Esophagus (tissue), 2 donors: ENCODE results near the gene CCDC181. TPM values are rescaled to one million over a fixed set of nuclear protein-coding genes. Genes with fewer than 3 reads are reported as not detected.
A peak's percentile ranks its signal among the peaks of the same experiment; 100 is the strongest.

Source experiments
- H3K27ac ChIP-seq, 2 donors: one replicate each; pipeline ENCODE4 v1.5.1; 2013; ENCODE audit warnings: low read depth in 2 of 2, mild to moderate bottlenecking in 2 of 2, inconsistent platforms in 1 of 2, low read length in 1 of 2, moderate library complexity in 1 of 2
- H3K27me3 ChIP-seq, 2 donors: one replicate each; pipeline ENCODE4 v1.6.1; 2013; ENCODE audit warnings: low read length in 2 of 2, control low read depth in 1 of 2, mild to moderate bottlenecking in 1 of 2; ENCODE audit not compliant: insufficient read depth in 2 of 2, control insufficient read depth in 1 of 2
- H3K36me3 ChIP-seq, 2 donors: one replicate each; pipeline ENCODE4 v1.6.1; 2013; ENCODE audit warnings: low read length in 1 of 2; ENCODE audit not compliant: control insufficient read depth in 2 of 2, insufficient read depth in 2 of 2
- H3K4me1 ChIP-seq, 2 donors: one replicate each; pipeline ENCODE4 v1.6.1; 2013; ENCODE audit warnings: low read length in 1 of 2; ENCODE audit not compliant: control insufficient read depth in 2 of 2, insufficient read depth in 2 of 2
- H3K4me3 ChIP-seq, 2 donors: one replicate each; pipeline ENCODE4 v1.5.1; 2013; ENCODE audit warnings: low read length in 2 of 2, mild to moderate bottlenecking in 2 of 2, low read depth in 1 of 2, moderate library complexity in 1 of 2
- H3K9me3 ChIP-seq, 2 donors: one replicate each; pipeline ENCODE4 v1.6.1; 2013; ENCODE audit warnings: mild to moderate bottlenecking in 2 of 2, low read depth in 1 of 2, low read length in 1 of 2, moderate library complexity in 1 of 2; ENCODE audit not compliant: control insufficient read depth in 2 of 2, insufficient read depth in 1 of 2
- WGBS, 2 donors: extraction: QIAGEN DNeasy Blood & Tissue Kit; methylation state at CpG; one replicate each; pipeline ENCODE4 v1.1.7; 2013; 5-methylcytosine and 5-hydroxymethylcytosine counted together
- polyA plus RNA-seq, 2 donors: library from polyadenylated mRNA; stranded (reverse); fragments of 200-250 nt; gene quantifications; one replicate each; pipeline ENCODE4 v1.2.3, GENCODE V29; 2013
- donor health status: healthy with polysubstance abuse.
- donor health status: Bipolar disorder and iron deficiency.

Gene CCDC181
- polyA plus RNA-seq, 2 donors: 0.06 TPM; not detected in 1

GRCh38 chr1:169461390-169462000 lies 34.2 kb upstream of the CCDC181 start:
- Histone ChIP-seq H3K9me3 (no peaks in the 10 kb centered on the region), H3K27ac (no peak overlapping the region), H3K27me3 (no peaks in the 10 kb centered on the region), H3K36me3 (peaks cover 0 to 2% of the 10 kb centered on the region in 2 donors), H3K4me3 (no peak overlapping the region), H3K4me1 (peaks cover 0 to 6% of the 10 kb centered on the region in 2 donors)
- WGBS, 2 donors: 78 to 79% methylated on average over 4 of the region's 4 CpGs

- Histone ChIP-seq H3K4me1 (peaks cover 0 to 6% of the 10 kb centered on the region in 2 donors), H3K4me3 (peak overlapping the region in 1 of 2 donors; percentile 27), H3K36me3 (no peaks in the 10 kb centered on the region), H3K27ac (no peak overlapping the region), H3K9me3 (no peaks in the 10 kb centered on the region), H3K27me3 (no peaks in the 10 kb centered on the region)
- 12 to 13% methylated on average over 35 of the region's 35 CpGs for WGBS, 2 donors
Measured at GRCh38 chr1:169460191-169460833, 33.0 kb upstream of the CCDC181 start.

- H3K36me3 ChIP-seq: no peaks in the 10 kb centered on the region
- H3K4me1 ChIP-seq: peaks cover 0 to 6% of the 10 kb centered on the region in 2 donors
- no peak overlapping the region for H3K4me3 ChIP-seq
- no peaks in the 10 kb centered on the region for H3K9me3 ChIP-seq
- no peak overlapping the region for H3K27ac ChIP-seq
- no peaks in the 10 kb centered on the region for H3K27me3 ChIP-seq
- 95 to 98% methylated on average over 1 of the region's 1 CpG for WGBS, 2 donors
Measured at GRCh38 chr1:169457443-169457842, 30.2 kb upstream of the CCDC181 start.

GRCh38 chr1:169456029-169456428 lies 28.8 kb upstream of the CCDC181 start:
- Histone ChIP-seq H3K9me3 (no peaks in the 10 kb centered on the region), H3K27ac (no peak overlapping the region), H3K4me3 (no peak overlapping the region), H3K27me3 (no peaks in the 10 kb centered on the region), H3K4me1 (peaks cover 0 to 6% of the 10 kb centered on the region in 2 donors), H3K36me3 (no peaks in the 10 kb centered on the region)
- 64 to 68% methylated on average over 2 of the region's 2 CpGs for WGBS, 2 donors

- Histone ChIP-seq H3K4me3 (no peak overlapping the region), H3K4me1 (no peaks in the 10 kb centered on the region), H3K9me3 (no peaks in the 10 kb centered on the region), H3K27ac (no peak overlapping the region), H3K27me3 (no peaks in the 10 kb centered on the region), H3K36me3 (no peaks in the 10 kb centered on the region)
- 91% methylated on average over 2 of the region's 2 CpGs for WGBS, 2 donors
Measured at GRCh38 chr1:169452921-169453320, 25.6 kb upstream of the CCDC181 start.

- WGBS, 2 donors: 56 to 57% methylated on average over 1 of the region's 1 CpG
- no peaks in the 10 kb centered on the region for H3K4me1 ChIP-seq
- no peaks in the 10 kb centered on the region for H3K36me3 ChIP-seq
- H3K27me3 ChIP-seq: no peaks in the 10 kb centered on the region
- no peak overlapping the region for H3K4me3 ChIP-seq
- no peak overlapping the region for H3K27ac ChIP-seq
- no peaks in the 10 kb centered on the region for H3K9me3 ChIP-seq
Measured at GRCh38 chr1:169451218-169451824, 24.0 kb upstream of the CCDC181 start.

- Histone ChIP-seq H3K9me3 (no peaks in the 10 kb centered on the region), H3K4me1 (no peaks in the 10 kb centered on the region), H3K4me3 (no peak overlapping the region), H3K27ac (no peak overlapping the region), H3K36me3 (no peaks in the 10 kb centered on the region), H3K27me3 (no peaks in the 10 kb centered on the region)
- 42 to 44% methylated on average over 3 of the region's 3 CpGs for WGBS, 2 donors
Measured at GRCh38 chr1:169443923-169444322, 16.6 kb upstream of the CCDC181 start.

- Histone ChIP-seq H3K27me3 (no peaks in the 10 kb centered on the region), H3K36me3 (no peaks in the 10 kb centered on the region), H3K4me1 (no peaks in the 10 kb centered on the region), H3K4me3 (no peak overlapping the region), H3K27ac (no peak overlapping the region), H3K9me3 (no peaks in the 10 kb centered on the region)
- 55 to 58% methylated on average over 6 of the region's 6 CpGs for WGBS, 2 donors
Measured at GRCh38 chr1:169426174-169426705, 1.0 kb downstream of the CCDC181 start.

- H3K36me3 ChIP-seq: no peaks in the 10 kb centered on the region
- H3K4me1 ChIP-seq: no peaks in the 10 kb centered on the region
- H3K27me3 ChIP-seq: no peaks in the 10 kb centered on the region
- H3K4me3 ChIP-seq: no peak overlapping the region
- no peak overlapping the region for H3K27ac ChIP-seq
- WGBS, 2 donors: 89 to 90% methylated on average over 5 of the region's 5 CpGs
- H3K9me3 ChIP-seq: no peaks in the 10 kb centered on the region
Measured at GRCh38 chr1:169421309-169421708, 6.0 kb downstream of the CCDC181 start.
